Bronchial epithelial cell (primary cell): ENCODE data around the gene RAP1GAP2. TPM values are rescaled to one million over a fixed set of nuclear protein-coding genes. Genes with fewer than 3 reads are reported as not detected.
"Not testable (repeated sequence)": the region's sequence is repeated elsewhere in the genome, so short reads cannot be mapped to it uniquely, and the experiment has no call there.

ENCODE experiments used
- DNase-seq: peaks from one replicate; pipeline ENCODE4 v3.0.0-alpha.2; 2010; ENCODE audit warnings: low read depth
- FAIRE-seq: peaks from 2 replicates; lab custom pipeline; 2011; peaks lifted over from hg19 to GRCh38; lab: Jason Lieb, UNC
- H3K27me3 ChIP-seq: 2 replicates; pipeline ENCODE4 v1.5.1; 2011; ENCODE audit warnings: low read length; ENCODE audit not compliant: control insufficient read depth, insufficient read depth
- H3K36me3 ChIP-seq: 2 replicates; pipeline ENCODE4 v1.5.1; 2011; ENCODE audit warnings: low read length; ENCODE audit not compliant: control insufficient read depth, insufficient read depth
- H3K4me3 ChIP-seq: 2 replicates; pipeline ENCODE4 v1.5.1; 2011; ENCODE audit warnings: mild to moderate bottlenecking, low read depth, low read length, control low read depth
- CTCF ChIP-seq: IDR thresholded peaks from 2 replicates; pipeline ENCODE4 v1.5.1; 2011; ENCODE audit warnings: mild to moderate bottlenecking, moderate library complexity, low read length, control low read depth, inconsistent platforms; ENCODE audit not compliant: insufficient read depth, severe bottlenecking
- total RNA-seq: library from RNA; depleted of rRNA; stranded (reverse); fragments of >200 nt; gene quantifications from 2 replicates; pipeline ENCODE4 v1.2.1, GENCODE V29; 2014

The RAP1GAP2 gene
- total RNA-seq, 1 donor from 2014 or later, result 15.0 TPM

GRCh38 chr17:2989855-2990254 lies 193.6 kb downstream of the RAP1GAP2 start:
- Histone ChIP-seq H3K36me3 (peaks cover 4% of the 10 kb centered on the region), H3K4me3 (no peak overlapping the region), H3K27me3 (no peaks in the 10 kb centered on the region)
- no peak for TF ChIP-seq CTCF
- FAIRE-seq, result no peak
- DNase-seq, result no peak

DNA sequence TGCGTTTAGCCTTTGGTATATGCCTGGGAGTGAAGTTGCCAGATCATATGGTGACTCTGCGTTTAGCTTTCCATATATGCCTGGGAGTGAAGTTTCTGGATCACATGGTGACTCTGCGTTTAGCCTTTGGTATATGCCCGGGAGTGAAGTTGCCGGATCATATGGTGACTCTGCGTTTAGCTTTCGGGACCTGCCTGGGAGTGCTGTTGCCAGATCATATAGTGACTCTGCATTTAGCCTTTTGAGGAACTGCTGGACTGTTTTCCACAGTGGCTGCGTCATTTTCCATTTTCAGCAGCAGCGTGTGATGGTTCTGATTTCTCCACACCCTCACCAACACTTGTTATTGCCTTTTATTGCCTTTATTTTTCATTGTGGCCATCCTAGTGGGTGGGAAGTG lies 194.2 kb downstream of the RAP1GAP2 start:
- Histone ChIP-seq H3K27me3 (no peaks in the 10 kb centered on the region), H3K4me3 (no peak overlapping the region), H3K36me3 (peaks cover 6% of the 10 kb centered on the region)
- FAIRE-seq (no peak), DNase-seq (no peak)
- no peak for TF ChIP-seq CTCF

GRCh38 chr17:2991396-2992180 lies 195.3 kb downstream of the RAP1GAP2 start:
- H3K4me3 ChIP-seq, H3K36me3 ChIP-seq, FAIRE-seq, H3K27me3 ChIP-seq, DNase-seq: not testable (repeated sequence)

DNA sequence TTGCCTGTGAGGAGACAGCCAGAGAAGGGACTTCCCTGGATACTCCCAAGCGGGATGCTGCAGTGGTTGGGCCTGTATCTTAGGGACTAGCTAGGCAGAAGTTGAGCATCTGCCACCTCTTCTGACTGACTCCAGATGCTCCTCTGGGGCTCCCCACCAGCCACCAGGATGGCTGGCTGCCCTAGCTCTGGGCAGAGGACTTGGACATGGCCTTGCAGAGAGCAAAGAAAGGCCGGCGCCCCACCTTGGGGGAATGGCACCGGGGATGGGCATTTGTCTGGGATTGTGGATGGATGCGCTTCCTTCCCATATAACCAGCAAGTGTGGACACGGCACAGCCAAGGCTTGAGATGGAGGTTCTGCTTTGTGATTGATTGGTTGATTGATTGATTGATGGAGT lies 198.2 kb downstream of the RAP1GAP2 start:
- FAIRE-seq, result no peak
- H3K27me3 ChIP-seq, result no peaks in the 10 kb centered on the region
- peaks cover 10% of the 10 kb centered on the region for H3K36me3 ChIP-seq
- DNase-seq, result no peak
- no peak for TF ChIP-seq CTCF
- no peak overlapping the region for H3K4me3 ChIP-seq

DNA sequence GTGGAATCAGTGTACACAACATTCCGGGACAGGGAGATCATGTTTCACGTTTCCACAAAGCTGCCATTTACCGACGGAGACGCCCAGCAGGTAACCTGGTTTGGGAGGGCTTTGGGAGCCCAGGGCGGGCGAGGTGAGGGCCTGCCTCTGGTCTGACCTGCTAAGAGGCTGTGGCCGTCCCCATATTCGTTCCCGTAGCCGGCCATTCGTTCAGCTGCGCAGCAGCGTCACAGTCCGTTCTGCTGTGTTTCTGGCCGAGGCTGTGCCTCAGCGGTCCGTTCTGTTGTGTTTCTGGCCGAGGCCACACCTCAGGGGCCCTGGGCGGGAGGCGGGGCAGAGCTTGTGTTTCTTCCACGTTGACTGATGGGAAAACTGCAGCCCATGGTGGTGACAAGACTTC lies 199.1 kb downstream of the RAP1GAP2 start:
- peaks cover 10% of the 10 kb centered on the region for H3K36me3 ChIP-seq
- FAIRE-seq (no peak), DNase-seq (no peak)
- H3K27me3 ChIP-seq, result no peaks in the 10 kb centered on the region
- H3K4me3 ChIP-seq, result no peak overlapping the region
- no peak for TF ChIP-seq CTCF

DNA sequence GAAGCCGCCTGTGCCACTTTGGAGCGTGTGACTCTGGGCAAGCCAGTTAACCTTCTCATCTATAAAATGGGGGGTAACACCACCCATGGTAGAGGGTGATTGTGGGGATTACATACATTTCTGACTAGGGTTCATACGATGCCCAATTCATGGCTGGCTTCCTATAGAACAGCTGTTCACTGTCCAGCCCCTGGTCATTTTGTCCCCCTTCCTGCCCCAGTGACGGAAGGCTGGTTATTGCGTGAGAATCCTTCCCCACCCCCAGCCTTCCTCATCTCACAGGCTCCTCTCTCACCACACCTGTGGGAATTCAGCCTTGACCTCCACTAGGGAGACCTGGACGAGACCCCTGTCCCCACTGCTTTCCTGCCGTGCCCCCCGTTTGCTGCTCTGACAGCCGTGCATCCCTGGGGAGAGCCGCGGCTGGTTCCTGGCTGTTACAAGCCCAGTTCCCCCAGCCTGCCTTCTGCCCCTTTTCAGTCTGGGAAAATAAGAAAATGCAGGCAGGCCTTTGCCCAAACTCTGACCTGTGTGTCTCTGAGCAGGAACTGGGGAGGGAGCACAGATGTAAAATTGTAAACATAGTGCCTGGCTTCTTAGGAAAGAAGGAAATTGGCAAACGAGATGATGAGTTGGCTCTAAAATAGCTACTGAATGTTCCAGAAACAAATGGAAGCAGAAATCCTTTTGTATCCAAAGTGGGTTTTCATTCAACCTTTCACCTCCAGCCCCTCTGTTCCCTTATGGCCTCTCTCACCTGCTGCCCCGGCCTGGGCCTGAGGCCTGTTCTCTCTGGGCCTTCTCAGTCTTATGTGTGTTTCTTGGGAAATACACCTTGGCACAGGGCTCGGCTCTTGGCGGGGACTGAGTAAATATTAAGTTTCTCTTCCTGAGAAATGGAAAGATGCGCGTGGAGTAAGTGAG lies 199.9 kb downstream of the RAP1GAP2 start:
- FAIRE-seq (no peak), DNase-seq (no peak)
- Histone ChIP-seq H3K36me3 (peaks cover 10% of the 10 kb centered on the region), H3K27me3 (no peaks in the 10 kb centered on the region), H3K4me3 (no peak overlapping the region)
- no peak for TF ChIP-seq CTCF
